Measurements from ENCODE around the gene ACP6. TPM values are rescaled to one million over a fixed set of nuclear protein-coding genes. Genes with fewer than 3 reads are reported as not detected.
A peak's percentile ranks its signal among the peaks of the same experiment; 100 is the strongest.
"Not testable (repeated sequence)": the region's sequence is repeated elsewhere in the genome, so short reads cannot be mapped to it uniquely, and the experiment has no call there.

ACP6 gene
- polyA plus RNA-seq (ENCODE audit: insufficient read depth in 1 of 5, insufficient read length in 5 of 5, low replicate concordance in 1 of 5), result 10 to 100 TPM; 21.0 to 25.1 (median 22.9) TPM
- long read RNA-seq, donor 1, full-length matches to known transcripts, result 3 of 3 reads
- long read RNA-seq, donor 1, partial matches to known transcripts, result 0 of 3 reads
- long read RNA-seq, donor 1, other reads (novel, unspliced or antisense), result 0 of 3 reads
- long read RNA-seq, donor 2, full-length matches to known transcripts, result 3 of 3 reads
- long read RNA-seq, donor 2, partial matches to known transcripts, result 0 of 3 reads
- long read RNA-seq, donor 2, other reads (novel, unspliced or antisense), result 0 of 3 reads
- long read RNA-seq, donor 3, full-length matches to known transcripts, result 3 of 8 reads
- long read RNA-seq, donor 3, partial matches to known transcripts, result 5 of 8 reads
- long read RNA-seq, donor 3, other reads (novel, unspliced or antisense), result 0 of 8 reads
- long read RNA-seq, donor 4, partial matches to known transcripts, result 0 of 2 reads
- long read RNA-seq, donor 4, other reads (novel, unspliced or antisense), result 0 of 2 reads
- long read RNA-seq, donor 5, full-length matches to known transcripts, result 4 of 4 reads
- long read RNA-seq, donor 5, partial matches to known transcripts, result 0 of 4 reads
- long read RNA-seq, donor 5, other reads (novel, unspliced or antisense), result 0 of 4 reads
- long read RNA-seq, donor 6, full-length matches to known transcripts, result 1 of 1 reads
- long read RNA-seq, donor 6, partial matches to known transcripts, result 0 of 1 reads
- long read RNA-seq, donor 6, other reads (novel, unspliced or antisense), result 0 of 1 reads
- long read RNA-seq, donor 7, full-length matches to known transcripts, result 1 of 1 reads
- long read RNA-seq, donor 7, partial matches to known transcripts, result 0 of 1 reads
- long read RNA-seq, donor 7, other reads (novel, unspliced or antisense), result 0 of 1 reads
- long read RNA-seq, donor 8, result 0 reads

DNA sequence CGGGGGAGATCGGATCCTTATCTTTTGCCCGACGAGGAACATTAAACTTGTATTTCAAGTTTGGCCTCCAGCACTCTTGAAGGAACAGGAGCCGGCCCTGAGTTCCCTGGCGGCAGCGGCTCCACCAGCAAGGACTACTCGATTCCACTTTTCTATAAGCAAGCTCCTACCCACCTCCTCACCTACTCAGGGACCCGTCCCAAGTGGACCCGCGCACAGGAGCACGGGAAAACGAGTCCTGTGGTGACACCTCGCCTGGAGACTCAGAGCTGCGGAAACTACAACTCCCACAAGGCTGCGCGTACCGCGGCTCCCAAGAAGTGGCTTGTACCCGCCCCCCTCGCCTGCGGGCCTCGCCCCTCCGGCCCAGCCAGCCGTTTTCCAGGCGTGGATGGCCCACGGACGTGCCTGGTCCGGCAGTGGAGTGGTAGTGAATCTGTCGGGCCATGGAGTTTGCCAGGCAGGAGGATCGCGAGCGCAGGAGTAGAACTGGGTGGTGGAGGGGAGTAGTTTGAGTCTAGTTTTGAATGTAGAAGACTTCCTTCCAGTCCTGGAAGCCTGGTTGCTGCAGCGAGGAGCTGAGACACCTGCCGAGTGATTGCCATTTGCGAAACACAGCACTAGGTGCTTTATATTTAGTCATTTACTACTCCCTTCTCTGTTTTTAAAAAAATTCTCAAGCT lies at the start of gene ACP6:
Gene ACP6, minus strand, starts transcription at position 206 of the 683 bp plus-strand sequence. CDS start 476 bp downstream, outside the sequence.
- peak; percentile 91 to 92 for DNase-seq

DNA sequence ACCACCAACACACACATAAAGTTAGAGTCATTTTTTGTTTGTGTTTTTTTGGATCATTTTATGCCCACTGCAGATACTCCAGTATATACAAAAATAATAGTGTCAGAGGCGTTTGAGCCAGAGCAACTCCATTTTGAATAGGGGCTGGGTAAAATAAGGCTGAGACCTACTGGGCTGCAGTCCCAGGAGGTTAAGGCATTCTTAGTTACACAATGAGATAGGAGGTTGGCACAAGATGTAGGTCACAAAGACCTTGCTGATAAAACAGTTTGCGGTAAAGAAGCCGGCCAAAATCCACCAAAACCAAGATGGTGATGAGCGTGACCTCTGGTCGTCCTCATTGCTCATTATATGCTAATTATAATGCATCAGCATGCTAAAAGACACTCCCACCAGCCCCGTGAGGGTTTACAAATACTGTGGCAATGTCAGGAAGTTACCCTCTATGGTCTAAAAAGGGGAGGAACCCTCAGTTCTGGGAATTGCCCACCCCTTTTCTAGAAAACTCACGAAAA lies 49.4 kb upstream of the ACP6 start:
- DNase-seq, result no peak

DNA sequence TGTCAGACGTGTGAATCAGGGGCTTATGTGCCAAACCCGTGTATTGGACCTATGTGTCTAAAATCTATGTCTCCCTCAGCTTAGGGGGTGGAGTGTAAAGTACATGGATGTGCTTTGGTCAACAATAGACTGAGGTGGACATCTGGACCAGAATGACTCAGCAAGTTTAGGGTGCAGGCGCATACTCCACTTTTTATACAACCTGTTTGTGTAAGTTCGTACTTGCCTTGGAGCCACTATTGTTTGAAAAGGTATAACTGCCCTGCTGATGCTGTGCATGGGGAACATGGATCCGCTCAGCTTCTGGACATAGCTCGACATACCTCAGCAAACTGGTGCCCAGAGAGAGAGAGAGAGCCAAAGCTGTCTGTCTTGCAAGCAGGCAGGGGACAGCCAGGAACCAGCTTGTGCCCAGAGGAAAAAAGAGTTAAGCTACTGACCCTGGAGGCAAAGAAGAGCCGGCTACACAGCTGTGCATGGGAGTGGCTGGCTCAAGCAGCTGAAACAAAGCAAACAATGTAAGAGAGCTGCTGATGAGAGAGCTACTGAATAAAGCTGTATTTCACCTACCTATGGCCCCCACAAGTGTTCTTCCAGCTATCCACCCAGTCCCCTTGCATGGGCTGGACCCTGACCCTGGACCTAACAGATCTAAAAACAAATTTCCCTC lies 48.8 kb upstream of the ACP6 start:
- no peak for DNase-seq

DNA sequence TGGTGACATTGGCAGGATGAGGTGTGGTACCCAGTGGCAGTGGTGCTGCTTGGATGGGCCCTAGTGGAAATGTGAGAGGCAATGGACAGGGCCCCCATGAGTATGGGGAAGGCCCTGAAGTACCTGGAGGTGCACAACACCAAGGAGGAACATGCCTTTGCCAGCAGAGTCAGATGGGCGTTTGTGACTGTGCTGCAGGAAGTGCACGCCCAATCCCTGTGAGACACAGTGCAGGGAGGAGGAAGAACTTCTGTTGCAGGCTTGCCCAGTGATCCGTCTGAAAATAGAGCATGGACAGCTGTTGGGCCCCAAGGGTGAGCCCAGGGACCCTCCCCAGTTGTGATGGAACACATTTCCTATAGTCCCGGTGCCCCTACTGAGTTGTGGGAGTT lies 47.4 kb upstream of the ACP6 start:
- DNase-seq, result no peak

DNA sequence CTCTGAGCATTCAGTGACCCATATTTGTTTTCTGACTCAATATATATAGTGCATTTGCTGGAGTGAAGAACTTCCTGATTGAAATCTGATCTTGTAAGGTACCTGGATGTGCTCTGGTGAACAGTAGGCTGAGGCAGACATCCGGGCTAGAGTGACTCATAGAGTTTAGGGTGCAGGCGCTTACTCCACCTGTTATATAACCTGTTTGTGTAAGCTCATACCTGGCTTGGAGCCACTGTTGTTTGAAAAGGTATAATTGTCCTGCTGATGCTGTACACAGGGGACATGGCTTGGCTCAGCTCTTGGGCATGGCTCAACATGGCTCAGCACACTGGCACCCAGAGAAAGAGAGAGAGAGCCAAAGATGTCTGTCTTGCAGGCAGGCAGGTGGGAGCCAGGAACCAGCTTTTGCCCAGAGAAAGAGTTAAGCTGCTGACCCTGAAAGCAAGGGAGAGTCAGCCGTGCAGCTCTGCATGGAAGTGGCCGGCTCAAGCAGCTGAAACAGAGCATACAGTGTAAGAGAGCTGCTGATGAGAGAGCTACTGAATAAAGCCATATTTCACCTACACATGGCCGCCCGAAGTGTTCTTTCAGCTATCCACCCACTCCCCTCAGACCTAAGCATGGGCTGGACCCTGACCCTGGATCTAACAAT lies 46.9 kb upstream of the ACP6 start:
- DNase-seq, result no peak

DNA sequence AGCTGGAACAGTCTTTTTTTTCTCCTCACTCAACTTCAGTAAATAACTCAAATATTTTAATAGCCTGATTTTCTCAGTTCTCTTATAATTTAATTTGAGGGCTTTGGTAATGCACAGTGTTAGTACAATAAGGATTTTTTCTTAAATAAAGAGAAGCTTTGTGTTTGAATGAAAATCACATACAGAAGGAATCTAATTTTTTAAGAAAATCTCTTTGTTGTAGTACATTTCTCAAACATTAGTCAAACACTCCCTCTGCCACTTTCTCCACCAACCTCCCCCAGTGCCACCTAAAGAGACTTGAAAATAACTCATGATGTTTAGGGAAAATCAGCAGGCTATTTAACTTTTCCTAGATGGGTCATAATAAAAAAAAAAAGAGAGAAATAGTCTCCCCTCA lies 42.3 kb upstream of the ACP6 start:
- DNase-seq, result no peak

DNA sequence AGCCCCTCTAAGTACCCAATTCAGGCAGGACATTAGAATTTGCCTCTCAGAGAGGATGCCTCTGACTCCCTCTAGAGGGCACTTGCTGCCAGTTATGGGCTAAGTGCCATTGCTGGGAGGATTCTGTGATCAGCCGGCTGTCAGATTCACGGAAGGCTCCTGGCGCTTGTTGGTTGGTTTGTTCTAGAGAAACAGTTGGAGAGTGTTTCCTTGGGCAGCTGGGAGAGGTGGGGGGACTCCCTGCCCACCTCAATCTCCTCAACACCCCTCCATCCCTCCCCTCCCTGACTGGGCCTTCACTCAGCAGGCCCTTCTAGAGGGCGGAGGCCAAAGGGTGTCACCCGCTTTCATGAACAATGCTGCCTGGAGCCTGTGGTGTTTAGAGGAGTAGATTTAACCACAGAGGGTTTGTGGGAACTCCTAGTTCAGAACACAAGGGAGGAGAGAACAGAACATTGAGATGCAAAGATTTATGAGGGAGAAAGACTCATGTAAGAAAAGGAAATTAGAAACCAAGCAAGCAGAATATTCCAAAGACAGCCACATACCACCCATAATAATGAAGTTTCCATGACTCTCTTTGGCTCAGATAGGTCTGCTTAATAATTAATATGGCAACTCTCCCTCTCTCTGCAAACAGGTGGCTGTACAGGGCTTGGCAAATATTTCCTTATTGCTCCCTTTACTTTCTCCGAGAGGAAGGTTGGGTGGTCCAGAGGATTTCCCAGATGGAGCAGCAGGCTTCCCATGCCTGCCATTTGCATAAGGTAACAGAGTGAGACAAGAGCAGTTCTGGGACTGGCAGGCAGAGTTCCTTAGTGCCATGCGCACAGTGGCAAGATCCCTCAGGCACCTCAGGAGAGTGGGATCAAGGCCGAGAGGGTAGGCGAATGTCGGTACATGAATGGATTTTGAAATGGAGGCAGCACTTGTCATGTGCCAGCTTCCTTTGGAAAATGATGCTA lies 30.0 kb upstream of the ACP6 start:
- DNase-seq, result peak; percentile 52 to 57

DNA sequence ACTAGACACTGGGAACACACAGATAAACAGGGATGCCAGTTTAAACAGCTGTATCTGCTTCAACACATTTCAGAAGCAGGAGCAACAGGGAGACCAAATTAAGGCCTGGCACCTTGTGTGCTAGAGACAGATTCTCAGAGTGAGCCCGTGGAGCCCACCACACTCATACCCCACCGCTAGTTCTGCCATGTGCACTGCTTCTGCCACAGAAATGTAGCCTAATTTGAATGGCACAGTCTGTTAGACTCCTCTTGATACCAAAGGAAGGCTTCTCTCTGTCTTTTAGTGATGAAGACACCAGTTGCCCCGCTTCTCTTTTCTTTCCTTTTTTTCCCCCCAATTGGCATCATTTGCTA lies 29.3 kb upstream of the ACP6 start:
- DNase-seq, result no peak

DNA sequence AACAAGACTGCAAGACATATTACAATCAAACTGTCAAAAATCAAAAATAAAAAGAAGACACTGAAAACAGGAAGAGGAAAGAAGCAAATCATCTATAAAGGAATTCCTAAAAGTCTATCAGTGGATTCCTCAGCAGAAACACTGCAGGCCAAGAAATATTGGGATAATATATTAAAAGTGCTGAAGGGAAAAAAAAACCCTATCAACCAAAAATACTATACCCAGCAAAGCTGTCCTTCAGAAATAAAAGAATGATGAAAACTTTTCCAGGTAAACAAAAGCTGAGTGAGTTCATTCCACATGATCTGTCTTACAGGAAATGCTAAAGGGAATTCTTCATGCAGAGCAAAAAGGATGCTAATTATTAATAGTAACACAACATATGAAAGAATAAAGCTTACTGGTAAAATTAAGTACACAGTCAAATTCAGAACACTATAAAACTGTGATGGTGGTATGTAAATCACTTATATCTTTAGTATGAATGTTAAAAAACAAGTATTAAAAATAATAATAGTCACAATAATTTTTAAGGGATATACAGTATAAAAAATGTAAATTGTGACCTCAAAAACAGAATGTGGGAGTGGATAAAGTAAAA lies 12.9 kb upstream of the ACP6 start:
- no peak for DNase-seq

DNA sequence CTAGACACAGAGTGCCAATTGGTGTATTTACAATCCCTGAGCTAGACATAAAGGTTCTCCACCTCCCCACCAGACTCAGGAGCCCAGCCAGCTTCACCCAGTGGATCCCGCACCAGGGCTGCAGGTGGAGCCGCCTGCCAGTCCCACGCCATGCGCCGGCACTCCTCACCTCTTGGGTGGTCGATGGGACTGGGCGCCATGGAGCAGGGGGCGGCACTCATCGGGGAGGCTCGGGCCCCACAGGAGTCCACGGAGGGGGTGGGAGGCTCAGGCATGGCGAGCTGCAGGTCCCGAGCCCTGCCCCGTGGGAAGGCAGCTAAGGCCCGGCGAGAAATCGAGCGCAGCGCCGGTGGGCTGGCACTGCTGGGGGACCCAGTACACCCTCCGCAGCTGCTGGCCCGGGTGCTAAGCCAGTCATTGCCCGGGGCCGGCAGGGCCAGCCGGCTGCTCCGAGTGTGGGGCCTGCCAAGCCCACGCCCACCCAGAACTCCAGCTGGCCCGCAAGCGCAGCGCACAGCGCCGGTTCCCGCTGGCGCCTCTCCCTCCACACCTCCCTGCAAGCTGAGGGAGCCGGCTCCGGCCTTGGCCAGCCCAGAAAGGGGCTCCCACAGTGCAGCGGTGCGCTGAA lies 10.4 kb upstream of the ACP6 start:
- not testable (repeated sequence) for DNase-seq

DNA sequence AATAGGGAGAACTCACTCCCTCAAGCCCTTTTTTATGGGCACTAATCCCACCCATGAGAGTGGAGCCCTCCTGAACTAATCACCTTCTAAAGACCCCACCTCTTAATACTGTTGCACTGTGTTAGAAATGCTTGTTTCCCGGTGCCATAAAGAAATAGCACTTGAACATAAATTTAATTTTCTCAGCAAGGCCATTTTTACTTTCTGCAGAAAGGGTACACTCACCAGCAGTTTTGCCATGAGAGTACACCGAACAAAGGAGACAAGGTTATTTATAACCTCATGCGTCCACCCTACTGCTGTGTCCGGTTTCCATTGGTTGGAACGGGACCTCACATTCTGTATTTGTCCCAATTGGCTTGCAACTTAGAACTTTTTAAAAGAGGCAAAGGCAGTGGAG lies 7.4 kb upstream of the ACP6 start:
- not testable (repeated sequence) for DNase-seq

DNA sequence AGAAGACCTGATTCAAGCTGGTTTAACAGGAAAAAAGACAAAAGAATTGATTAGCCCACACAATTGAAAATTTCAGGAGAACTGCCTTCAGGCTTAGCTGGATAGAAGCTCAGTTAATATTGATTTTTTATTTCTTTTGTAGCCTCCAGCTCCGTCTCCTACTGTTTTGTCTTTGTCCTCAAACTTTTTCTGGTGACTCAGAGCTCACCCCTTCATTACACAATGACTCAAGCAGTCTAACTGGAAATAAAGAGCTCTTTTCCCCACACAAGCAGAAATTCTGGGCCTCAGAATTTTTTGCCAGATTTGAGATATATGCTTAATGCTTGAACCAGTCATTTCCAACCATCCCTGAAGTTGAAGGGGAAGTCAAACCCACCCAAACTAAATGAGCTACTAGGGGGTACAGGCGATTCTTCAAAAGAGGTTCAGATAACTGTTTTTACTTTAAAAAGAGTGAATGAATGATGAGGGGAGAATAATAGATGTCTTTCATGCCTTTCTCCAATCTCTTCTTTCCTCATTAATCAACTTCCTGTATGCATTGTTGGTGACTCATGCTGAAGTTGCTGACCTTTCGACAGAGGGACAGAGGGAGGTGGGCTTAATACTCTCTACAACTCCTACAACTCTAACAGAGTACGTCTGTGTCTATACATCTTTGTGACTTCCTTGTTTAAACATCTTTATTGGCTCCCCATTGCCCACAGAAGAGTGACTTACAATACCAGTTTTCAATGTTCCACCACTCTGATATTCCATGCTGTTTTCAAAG lies 6.2 kb upstream of the ACP6 start:
- no peak for DNase-seq

DNA sequence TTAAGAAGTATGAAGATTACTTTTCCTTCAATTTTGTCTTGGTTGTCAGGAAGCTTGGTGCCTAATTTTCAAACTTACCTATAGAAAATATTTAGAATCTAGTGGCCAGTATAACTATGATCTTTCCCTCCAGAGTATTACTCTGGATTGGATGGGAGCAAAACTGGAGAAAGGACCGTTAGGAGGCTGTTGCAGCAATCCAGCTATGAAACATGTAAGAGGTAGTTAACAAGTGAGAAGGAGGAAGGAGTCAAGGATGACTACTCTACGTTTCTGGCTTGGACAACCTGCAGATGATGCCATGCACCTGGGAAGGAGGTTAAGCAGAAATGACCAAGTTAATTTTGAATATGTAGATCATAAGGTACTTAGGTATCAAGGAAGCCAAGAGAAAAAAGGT lies 3.5 kb upstream of the ACP6 start:
- DNase-seq, result no peak

DNA sequence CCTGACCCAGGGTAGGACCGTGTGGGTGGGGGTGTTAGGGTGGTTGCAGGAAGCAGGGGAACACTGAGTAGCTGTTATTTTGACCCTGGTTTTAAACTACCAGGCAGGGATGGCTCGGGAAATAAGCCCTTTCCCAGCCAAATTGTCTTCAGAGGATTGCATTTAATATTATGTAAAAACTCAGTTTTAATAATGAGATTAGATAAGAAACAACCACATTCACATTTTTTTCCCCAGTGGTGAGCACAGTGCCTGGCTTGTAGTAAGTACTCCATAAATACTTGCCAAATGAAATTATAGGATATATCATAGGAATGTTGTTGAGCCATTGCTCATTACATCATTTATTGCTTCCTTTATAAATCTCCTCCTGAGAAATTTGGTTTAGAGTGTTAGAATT lies 3.1 kb upstream of the ACP6 start:
- no peak for DNase-seq

DNA sequence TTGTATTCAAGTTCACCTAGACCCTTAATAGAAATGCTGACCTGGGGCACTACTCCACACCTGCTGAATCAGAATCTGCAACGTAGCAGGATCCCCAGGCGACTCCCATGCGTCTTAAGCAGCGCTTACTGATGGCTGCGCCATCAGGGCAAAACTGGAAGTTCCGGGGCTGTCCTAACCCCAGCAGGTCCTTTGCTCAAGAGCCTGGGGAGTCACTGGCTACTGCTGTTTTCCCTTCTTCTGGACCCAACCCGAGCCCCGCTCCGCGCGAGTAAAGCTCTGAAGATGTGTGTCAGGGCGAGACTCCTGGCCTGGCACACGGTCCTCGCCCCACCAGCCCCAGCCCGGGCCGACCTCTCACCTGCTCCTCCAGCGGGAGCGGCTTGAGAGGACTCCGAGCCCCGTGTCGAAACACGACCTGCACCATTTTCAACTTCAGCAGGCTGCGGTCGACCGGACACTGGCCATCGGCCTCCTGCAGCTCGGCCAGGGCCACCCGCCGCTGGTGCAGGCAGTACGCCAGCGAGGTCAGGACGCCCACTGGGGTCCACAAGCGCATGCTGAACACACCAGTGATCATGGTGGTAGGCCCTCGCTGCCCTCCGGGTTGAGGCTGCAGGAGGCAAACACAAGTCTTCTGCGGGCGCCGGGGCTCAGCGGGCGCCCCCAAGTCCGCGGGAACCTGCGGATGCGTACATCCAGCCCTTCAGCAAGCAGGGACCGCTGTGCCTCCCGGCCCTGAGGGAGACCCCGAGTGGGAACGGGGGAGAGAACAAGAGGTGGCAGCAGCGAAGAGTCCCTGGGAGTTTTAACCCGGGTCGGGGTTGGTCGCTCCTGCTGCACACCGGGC lies 630 bp downstream of the ACP6 start:
- DNase-seq, result peak; percentile 38 to 56

DNA sequence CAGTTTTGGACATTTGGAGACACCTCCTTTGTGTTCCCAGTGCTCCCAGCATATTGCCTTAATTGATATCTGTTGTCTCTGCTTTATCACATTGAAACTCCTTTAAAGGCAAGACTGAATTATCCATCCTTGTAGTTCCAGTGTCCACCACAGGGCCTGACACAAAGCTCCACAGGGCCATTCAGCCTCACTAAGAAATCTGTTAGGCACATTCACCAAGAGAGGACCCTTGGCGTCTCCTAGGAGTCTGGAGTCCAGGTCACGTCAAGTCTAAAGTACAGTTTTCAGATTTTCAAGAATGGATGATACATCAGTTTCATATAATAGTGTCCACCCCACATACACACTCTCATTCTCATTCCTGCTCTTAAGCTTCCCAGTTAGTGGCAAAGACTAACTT lies 4.8 kb downstream of the ACP6 start:
- DNase-seq, result no peak

DNA sequence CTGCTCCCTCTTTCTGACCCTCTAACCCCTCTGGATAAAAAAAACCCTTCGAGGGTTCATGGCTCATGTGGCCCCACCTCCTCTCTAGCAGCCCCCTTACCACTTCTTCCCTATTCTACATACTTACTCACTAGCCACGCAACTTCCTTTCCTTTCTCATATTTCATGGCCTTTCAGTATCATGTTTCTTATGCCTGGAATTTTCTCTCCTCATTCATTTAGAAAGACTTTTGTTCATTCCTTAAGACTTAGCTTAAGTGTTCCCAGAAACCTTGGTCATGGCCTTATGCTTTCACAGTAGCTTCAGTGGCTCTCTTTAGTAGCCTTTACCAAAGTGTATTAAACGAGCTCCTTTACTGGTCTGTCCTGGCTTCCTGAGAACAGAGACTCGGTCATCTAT lies 6.1 kb downstream of the ACP6 start:
- DNase-seq, result no peak
